Endothelial cell of umbilical vein (primary cell): ENCODE results near the gene ZNF507. TPM values are rescaled to one million over a fixed set of nuclear protein-coding genes. Genes with fewer than 3 reads are reported as not detected.

ENCODE experiments used
- BruUV-seq: library from RNA; stranded (reverse); fragments of 400-500 nt; replicated peaks from 2 replicates; lab custom pipeline; 2021; lab: Mats Ljungman, UMichigan
- CTCF ChIA-PET: fragments of 300-600, 350-600 bp; sonication (Branson Sonifier 250); formaldehyde crosslinking; loops from one replicate; lab custom pipeline; 2021; ENCODE audit warnings: antibody characterized with exemption, inconsistent platforms; lab: Charles Lee
- POLR2A ChIA-PET: fragments of 300-600, 350-600 bp; sonication (Branson Sonifier 250); formaldehyde crosslinking; loops from one replicate; lab custom pipeline; 2021; ENCODE audit warnings: antibody characterized with exemption, inconsistent platforms; lab: Charles Lee
- DNase-seq: peaks from one replicate; pipeline ENCODE4 v3.0.0-alpha.2; 2011; ENCODE audit warnings: low read depth, low spot score
- FAIRE-seq: peaks from 2 replicates; lab custom pipeline; 2011; peaks lifted over from hg19 to GRCh38; lab: Jason Lieb, UNC
- H2AFZ ChIP-seq: 2 replicates; pipeline ENCODE4 v1.6.0; 2012; ENCODE audit warnings: low read depth, low read length, control low read depth, inconsistent platforms
- H3K27ac ChIP-seq: 2 replicates; pipeline ENCODE4 v1.5.1; 2011; ENCODE audit warnings: low read depth, mild to moderate bottlenecking, control low read depth, low read length, moderate library complexity; ENCODE audit not compliant: insufficient read depth
- H3K27me3 ChIP-seq, 2 experiments: 2 replicates each; pipeline versions ENCODE4 v1.6.0 to v1.6.1; 2011; ENCODE audit warnings: low read length in 2 of 2, mixed read lengths in 1 of 2; ENCODE audit not compliant: control insufficient read depth in 2 of 2, insufficient read depth in 2 of 2
- H3K36me3 ChIP-seq, 2 experiments: 2 replicates in 1 of 2; 3 replicates in 1 of 2; pipeline ENCODE4 v1.5.1; 2011; ENCODE audit warnings: low read length in 2 of 2, mild to moderate bottlenecking in 1 of 2, moderate library complexity in 1 of 2; ENCODE audit not compliant: control insufficient read depth in 2 of 2, insufficient read depth in 2 of 2; ENCODE audit errors: extremely low read depth in 1 of 2
- H3K4me1 ChIP-seq: 3 replicates; pipeline ENCODE4 v1.5.1; 2011; ENCODE audit warnings: mild to moderate bottlenecking, low read length; ENCODE audit not compliant: control insufficient read depth, insufficient read depth; ENCODE audit errors: extremely low read depth
- H3K4me2 ChIP-seq: 2 replicates; pipeline ENCODE4 v1.6.1; 2011; ENCODE audit warnings: low read length, control low read depth, mixed read lengths; ENCODE audit not compliant: insufficient read depth
- H3K4me3 ChIP-seq, 3 experiments: fragments of 200-600 bp in 1 of 3; sonication (generic), shearing (Covaris generic) in 1 of 3; replicated peaks in 1 of 3; 2 replicates each; pipeline ENCODE4 v1.5.1; 2011 to 2016; ENCODE audit warnings: control low read depth in 3 of 3, low read length in 3 of 3, mild to moderate bottlenecking in 2 of 3, inconsistent platforms in 1 of 3, low read depth in 1 of 3, moderate library complexity in 1 of 3; ENCODE audit not compliant: insufficient read depth in 1 of 3
- H3K79me2 ChIP-seq: 2 replicates; pipeline ENCODE4 v1.6.0; 2012; ENCODE audit warnings: low read length, inconsistent platforms; ENCODE audit not compliant: control insufficient read depth, insufficient read depth
- H3K9ac ChIP-seq: replicated peaks from 2 replicates; pipeline ENCODE3; 2011; ENCODE audit warnings: low read length, control low read depth; ENCODE audit not compliant: insufficient read depth; ENCODE audit errors: extremely low read depth
- H3K9me1 ChIP-seq: replicated peaks from 3 replicates; pipeline ENCODE4 v1.6.0; 2011; ENCODE audit warnings: mild to moderate bottlenecking, low read length; ENCODE audit not compliant: control insufficient read depth, insufficient read depth; ENCODE audit errors: extremely low read depth
- H3K9me3 ChIP-seq: replicated peaks from 2 replicates; pipeline ENCODE4 v1.5.1; 2012; ENCODE audit warnings: low read length, inconsistent platforms; ENCODE audit not compliant: control insufficient read depth, insufficient read depth
- H4K20me1 ChIP-seq: replicated peaks from 2 replicates; pipeline ENCODE3; 2011; ENCODE audit warnings: mild to moderate bottlenecking, low read length; ENCODE audit not compliant: control insufficient read depth, insufficient read depth; ENCODE audit errors: extremely low read depth
- EZH2 ChIP-seq: IDR thresholded peaks from 2 replicates; pipeline ENCODE4 v1.6.1; 2012; ENCODE audit warnings: borderline replicate concordance, low read depth, mild to moderate bottlenecking, moderate library complexity, low read length, inconsistent platforms; ENCODE audit not compliant: severe bottlenecking
- FOS ChIP-seq: IDR thresholded peaks from 2 replicates; pipeline ENCODE4 v1.6.1; 2011; ENCODE audit warnings: mild to moderate bottlenecking, low read length, moderate library complexity, borderline replicate concordance; ENCODE audit not compliant: insufficient read depth
- GATA2 ChIP-seq: IDR thresholded peaks from 2 replicates; pipeline ENCODE4 v1.7.0; 2011; ENCODE audit warnings: low read depth, mild to moderate bottlenecking, moderate library complexity, mixed read lengths, low read length; ENCODE audit not compliant: insufficient read length, insufficient read depth
- JUN ChIP-seq: IDR thresholded peaks from 2 replicates; pipeline ENCODE4 v1.6.1; 2011; ENCODE audit warnings: borderline replicate concordance, low read depth; ENCODE audit not compliant: insufficient read length, insufficient read depth
- MAX ChIP-seq: IDR thresholded peaks from 2 replicates; pipeline ENCODE4 v1.6.1; 2011; ENCODE audit not compliant: insufficient read depth, insufficient read length
- MYC ChIP-seq: IDR thresholded peaks from one replicate; pipeline ENCODE4 v1.6.1; 2011; ENCODE audit warnings: mild to moderate bottlenecking, low read depth, low read length
- POLR2A ChIP-seq: IDR thresholded peaks from 2 replicates; pipeline ENCODE4 v1.6.1; 2012; ENCODE audit warnings: low read depth, mild to moderate bottlenecking, control low read depth, low read length
- POLR2AphosphoS5 ChIP-seq: IDR thresholded peaks from 2 replicates; pipeline ENCODE4 v1.6.1; 2012; ENCODE audit warnings: low read depth, mild to moderate bottlenecking, control low read depth, low read length, moderate library complexity; ENCODE audit not compliant: insufficient read depth
- dilution Hi-C: fragments of 300-500 bp; cut with MboI; formaldehyde crosslinking; loops from one replicate; pipeline ENCODE4 v1.15.0; 2019; ENCODE audit warnings: low sequenced_read_pairs; ENCODE audit not compliant: extremely low pct_ligation_motif_present
- intact Hi-C: fragments of 100-400 bp; cut with micrococcal nuclease; formaldehyde crosslinking; loops from one replicate; pipeline ENCODE4 v1.10.0; 2022
- polyA plus RNA-seq, 4 experiments: library from polyadenylated mRNA; depleted of rRNA in 3 of 4; stranded (reverse) in 3 of 4; unstranded in 1 of 4; fragments of >200 nt; gene quantifications; 2 replicates each; pipeline versions ENCODE4 v1.2.1 to v1.2.3, GENCODE V29; 2011 to 2012; ENCODE audit warnings: missing spikeins in 1 of 4
- total RNA-seq: library from RNA; stranded (reverse); gene quantifications from 2 replicates; pipeline ENCODE4 v1.2.3, GENCODE V29; 2021
- TF ChIP-seq, protein P1 (sequence below), 2 donors: IDR thresholded peaks; 1 replicate in 1 of 2; 2 replicates in 1 of 2; pipeline ENCODE4 v1.5.1; 2011; ENCODE audit warnings: low read length in 2 of 2, mild to moderate bottlenecking in 2 of 2, moderate library complexity in 2 of 2, control low read depth in 1 of 2, inconsistent platforms in 1 of 2, low read depth in 1 of 2; ENCODE audit not compliant: insufficient read depth in 1 of 2; ENCODE audit errors: extremely low read depth in 1 of 2

ZNF507 gene
- total and polyA plus RNA-seq, 2 donors (not counting 3 experiments of a cell fraction or from before 2014, with no cell fraction given), result 6.8 to 23.0 TPM

DNA sequence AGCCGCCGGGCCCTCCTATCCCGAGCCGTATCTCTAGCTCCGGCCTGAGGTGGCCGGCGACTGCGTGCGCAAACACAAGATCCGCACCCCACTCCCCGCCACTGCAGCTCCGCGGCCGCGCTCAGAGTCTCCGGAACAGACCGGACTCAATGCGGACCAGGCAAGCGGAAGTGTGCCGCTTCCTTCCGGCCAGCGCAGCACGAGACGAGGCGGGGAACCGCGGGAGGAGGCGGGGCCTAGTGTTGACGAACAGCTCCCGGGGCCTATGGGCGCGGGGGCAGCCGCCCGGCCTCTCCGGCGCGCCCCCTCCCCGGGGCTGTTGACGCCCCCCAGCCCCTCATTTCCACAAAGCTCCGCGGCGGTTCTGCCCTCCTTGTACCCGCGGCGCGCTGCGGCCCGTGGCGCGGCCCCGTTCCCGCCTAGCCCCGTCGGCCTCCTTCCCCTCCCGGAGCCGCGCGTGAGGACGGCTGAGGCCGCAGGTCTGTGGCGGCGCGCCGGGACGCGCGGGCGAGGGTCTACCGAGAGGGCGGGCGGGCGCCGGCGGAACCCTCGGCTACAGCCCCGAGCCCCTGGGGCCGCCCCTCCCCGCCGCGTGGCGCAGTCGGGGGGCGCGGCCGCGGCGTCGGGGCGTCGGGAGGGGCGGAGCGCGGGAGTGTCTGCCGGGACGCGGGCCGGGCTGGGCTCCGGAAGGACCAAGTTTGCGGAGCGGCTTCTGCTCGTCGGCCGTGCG lies 60.2 kb downstream of the ZNF507 start, which contains the start of gene DPY19L3:
Gene DPY19L3 (plus strand): TSS at position 340 of the 730 bp plus-strand sequence. CDS start 2,484 bp downstream, outside the sequence.
- dilution Hi-C loops (no loop called here), intact Hi-C loops (loop anchor here (1.0 to 2.0 kb wide), 6 partner anchors 17 to 772 kb away; partner anchors contain the start of genes NUDT19, PDCD5 and ZNF507)
- H4K20me1 ChIP-seq, result no peaks in the 10 kb centered on the region
- peak within 1 kb of the TSS; percentile 73 for H3K4me2 ChIP-seq
- peak within 1 kb of the TSS; percentile 69 for H2AFZ ChIP-seq
- H3K27ac ChIP-seq, result peak within 1 kb of the TSS; percentile 95
- H3K27me3 ChIP-seq, result no peaks in the 10 kb centered on the region
- H3K4me1 ChIP-seq, result peaks cover 8% of the 10 kb centered on the region
- peak; percentile 93 for FAIRE-seq
- CTCF ChIA-PET, result interaction anchor here (1.0 to 1.5 kb wide), 3 partner anchors 12 to 32 kb away, joined by 4 to 6 read pairs (median 4); no protein-coding TSS in a partner anchor
- peak within 1 kb of the TSS; percentile 43 to 97 (median 72) for H3K4me3 ChIP-seq
- POLR2A ChIA-PET, result interaction anchor here (0.6 to 1.2 kb wide), 6 partner anchors 16 to 194 kb away, joined by 3 to 12 read pairs (median 5); partner anchors contain the start of gene ZNF507
- peak within 1 kb of the TSS; percentile 98 for H3K9ac ChIP-seq
- peaks cover 7% of the 10 kb centered on the region for H3K79me2 ChIP-seq
- H3K9me3 ChIP-seq, result no peaks in the 10 kb centered on the region
- no peaks in the 10 kb centered on the region for H3K9me1 ChIP-seq
- BruUV-seq, result no TSS peak
- H3K36me3 ChIP-seq, result peaks cover 4 to 5% of the 10 kb centered on the region in 2 experiments
- TF ChIP-seq POLR2A, result peak; percentile 98
- TF ChIP-seq, protein P1, sequence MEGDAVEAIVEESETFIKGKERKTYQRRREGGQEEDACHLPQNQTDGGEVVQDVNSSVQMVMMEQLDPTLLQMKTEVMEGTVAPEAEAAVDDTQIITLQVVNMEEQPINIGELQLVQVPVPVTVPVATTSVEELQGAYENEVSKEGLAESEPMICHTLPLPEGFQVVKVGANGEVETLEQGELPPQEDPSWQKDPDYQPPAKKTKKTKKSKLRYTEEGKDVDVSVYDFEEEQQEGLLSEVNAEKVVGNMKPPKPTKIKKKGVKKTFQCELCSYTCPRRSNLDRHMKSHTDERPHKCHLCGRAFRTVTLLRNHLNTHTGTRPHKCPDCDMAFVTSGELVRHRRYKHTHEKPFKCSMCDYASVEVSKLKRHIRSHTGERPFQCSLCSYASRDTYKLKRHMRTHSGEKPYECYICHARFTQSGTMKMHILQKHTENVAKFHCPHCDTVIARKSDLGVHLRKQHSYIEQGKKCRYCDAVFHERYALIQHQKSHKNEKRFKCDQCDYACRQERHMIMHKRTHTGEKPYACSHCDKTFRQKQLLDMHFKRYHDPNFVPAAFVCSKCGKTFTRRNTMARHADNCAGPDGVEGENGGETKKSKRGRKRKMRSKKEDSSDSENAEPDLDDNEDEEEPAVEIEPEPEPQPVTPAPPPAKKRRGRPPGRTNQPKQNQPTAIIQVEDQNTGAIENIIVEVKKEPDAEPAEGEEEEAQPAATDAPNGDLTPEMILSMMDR (IDR thresholded peaks at IDR 0.05; ENCODE audit: extremely low read depth in 1 of 2, insufficient read depth in 1 of 2, low read depth in 1 of 2, low read length in 2 of 2), result no peak
- TF ChIP-seq FOS, result no peak
- peak; percentile 97 for TF ChIP-seq POLR2AphosphoS5
- TF ChIP-seq GATA2, result no peak
- TF ChIP-seq MAX, result peak; percentile 63
- TF ChIP-seq EZH2, result no peak
- no peak for TF ChIP-seq JUN
- peak; percentile 73 for TF ChIP-seq MYC
- peak; percentile 93 for DNase-seq
